Right hindlimb (tissue), 1 donor: ENCODE data around the gene PRDM15.
A peak's percentile ranks its signal among the peaks of the same experiment; 100 is the strongest.

ENCODE experiments used
- DNase-seq: peaks from one replicate; pipeline ENCODE4 v3.0.0-alpha.2; 2018

PRDM15 gene

DNA sequence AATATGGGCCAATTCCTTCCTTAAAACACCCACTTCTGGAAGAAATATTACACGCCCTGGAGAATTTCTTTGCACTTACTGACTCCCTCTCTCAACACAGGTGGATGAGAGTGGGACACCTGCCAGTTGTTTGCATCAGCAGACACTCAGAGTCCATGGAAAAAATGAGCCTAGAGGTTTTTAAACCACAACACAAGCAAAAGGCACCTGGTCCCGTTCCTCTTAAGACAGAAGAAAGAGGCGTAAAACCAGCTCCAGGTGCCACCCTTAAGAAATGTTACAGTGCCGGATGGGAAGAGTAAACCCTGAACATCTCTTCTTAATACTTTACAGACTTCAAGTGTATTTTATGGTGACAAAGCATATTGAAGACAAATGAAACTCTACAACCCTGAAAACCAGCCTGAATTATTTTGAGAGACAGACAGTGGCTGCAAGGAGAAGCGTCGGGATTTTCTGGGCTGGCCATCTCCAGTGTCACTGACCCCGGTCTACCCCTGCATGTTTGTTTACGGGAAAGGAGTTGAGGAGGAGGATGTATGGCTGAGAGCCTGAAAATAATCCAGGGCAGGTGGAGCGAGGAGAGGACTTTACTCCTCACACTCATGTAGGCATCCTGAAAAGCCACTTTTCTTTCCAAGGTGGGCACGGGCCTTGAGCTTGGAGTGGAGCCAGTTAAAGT lies 104.5 kb downstream of the PRDM15 start:
- DNase-seq = no peak

DNA sequence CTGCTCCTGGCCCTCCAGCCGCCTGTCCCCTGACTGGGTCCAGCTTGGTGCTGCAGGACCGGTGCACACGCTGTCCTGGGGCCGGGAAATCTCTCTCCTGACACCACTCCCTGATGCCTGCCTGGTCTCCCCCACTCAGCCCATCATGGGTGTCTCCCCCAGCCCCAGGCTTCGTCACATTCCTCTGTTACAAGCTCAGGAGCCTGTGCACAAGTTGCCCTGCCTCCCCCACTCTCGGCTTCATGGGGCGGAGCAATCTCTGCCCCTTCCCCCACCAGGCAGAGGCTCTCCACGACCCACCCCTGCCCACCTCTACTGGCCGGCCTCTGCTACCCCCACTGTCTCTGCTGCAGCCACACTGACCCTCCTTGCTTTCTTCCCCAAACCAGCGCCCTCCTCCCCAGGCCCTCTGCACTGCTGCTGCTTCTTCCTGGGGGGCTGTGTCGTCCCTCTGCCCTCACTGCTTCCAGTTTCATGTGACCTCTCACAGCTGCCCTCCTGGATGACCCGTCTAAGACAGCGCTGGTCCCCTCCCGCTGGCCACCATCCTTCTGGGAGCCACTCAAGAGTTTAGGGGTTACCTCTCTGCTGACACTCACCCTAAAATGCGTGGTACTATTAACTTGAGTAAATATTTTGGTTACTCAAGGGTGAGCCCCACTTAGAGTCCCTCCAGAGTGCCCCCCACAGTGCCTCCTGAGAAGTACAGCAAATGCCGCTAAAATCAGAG lies 106.6 kb downstream of the PRDM15 start:
- DNase-seq = no peak

DNA sequence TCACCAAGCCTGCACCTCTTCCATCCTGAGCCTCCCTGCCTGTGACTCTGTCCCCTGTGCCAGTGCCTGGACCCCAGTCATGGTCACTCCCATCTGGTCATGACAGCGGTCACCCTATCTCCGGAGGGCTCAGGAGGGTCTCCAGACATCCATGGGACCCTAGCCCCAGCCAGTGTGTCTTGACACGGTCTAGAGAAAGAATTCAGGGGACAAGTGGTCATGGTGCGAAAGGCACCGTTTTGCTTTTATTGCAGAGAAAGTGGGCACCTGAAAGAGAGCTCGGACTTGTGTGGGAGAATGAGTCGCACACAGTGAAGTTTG lies 107.6 kb downstream of the PRDM15 start:
- DNase-seq = no peak

DNA sequence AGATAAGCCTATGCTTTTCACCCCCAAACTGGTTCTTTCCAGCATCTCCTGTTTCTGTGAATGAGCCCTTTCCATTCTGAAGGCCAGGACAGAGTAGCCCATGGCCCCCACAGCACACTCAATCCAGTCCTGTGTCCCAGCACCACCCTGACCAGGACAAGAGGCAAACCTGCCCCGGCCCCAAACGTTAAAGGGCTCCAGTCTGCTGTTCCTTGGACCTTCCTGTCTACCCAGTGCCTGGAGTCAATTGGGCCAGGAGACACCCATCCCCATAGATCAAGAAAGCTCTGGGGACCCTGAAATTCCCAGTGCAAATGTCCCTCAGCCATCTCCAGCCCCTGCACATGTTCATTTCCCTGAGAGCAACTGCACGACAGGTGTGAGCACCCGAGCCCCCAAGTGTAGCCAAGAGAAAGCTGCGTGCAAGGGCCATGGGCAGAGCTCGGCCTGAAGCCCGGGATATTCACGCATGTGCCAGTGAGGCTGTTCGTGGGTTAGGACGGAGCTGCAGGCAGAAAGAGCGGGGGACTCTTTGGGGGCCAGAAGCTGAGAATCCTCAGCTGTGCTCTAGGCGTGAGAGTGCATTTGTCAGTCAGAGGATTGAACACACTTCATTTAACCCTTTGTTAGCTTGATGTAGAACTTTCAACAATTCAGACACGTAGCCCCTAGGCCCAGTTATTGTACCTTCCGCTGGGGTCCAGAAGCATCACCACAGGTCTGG lies 108.1 kb downstream of the PRDM15 start:
- DNase-seq = no peak

DNA sequence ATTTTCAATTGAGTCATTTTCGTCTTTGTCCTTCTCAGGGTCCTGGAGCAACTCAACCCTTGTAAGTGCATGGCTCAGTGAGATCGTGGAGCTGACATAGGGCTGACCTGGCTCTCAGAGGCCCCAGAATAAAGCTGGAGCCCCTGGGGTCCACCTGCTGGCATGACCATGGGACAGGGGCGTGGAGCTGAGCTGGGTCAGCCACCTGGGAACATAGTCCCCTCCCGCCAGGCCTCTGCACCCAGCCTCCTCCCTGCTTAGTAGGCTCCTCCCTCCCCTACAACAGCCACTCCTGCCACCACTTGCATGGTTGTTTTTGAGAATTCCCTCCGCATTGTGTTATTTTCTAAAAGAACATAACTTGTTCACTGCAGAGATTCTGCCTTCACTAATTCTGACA lies 109.2 kb downstream of the PRDM15 start:
- DNase-seq = no peak

DNA sequence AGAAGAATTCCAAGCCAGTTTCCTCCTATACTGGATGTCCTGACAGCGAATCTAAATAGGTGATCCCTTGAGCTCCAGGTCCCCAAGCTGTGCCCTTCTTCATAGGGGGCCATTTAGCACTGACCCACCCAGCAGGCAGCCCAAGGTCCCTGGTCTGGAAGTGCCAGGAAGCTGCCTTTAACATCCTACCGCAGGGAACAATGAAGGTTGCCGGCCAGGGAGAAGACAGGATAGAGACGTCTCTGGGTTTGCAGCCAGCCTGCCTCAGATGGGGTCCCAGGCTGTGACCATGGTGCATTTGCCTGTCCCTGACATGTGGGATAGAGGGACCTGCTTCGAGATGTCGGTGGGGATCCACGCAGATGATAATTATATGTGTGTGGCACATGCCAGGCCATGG lies 109.6 kb downstream of the PRDM15 start:
- DNase-seq = no peak

DNA sequence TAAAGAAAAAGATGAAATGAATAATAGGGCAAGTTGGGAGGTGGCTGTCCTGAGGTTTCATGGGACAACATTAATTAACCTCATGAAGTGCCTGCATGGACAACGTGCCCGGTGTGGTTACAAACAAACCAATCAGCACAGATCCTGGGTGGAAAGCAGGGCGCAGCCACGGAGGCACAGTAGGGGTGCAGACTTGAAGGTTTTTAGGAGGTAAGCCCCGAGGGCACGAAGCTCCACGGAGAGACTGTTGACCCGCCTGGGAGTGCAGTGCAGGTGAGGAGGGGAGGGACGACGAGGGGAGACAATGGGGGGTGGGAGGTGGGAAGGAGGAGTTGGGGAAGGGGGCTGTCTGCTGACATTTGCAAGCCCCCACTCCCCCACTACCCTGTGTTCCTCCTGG lies 110.0 kb downstream of the PRDM15 start:
- DNase-seq = peak; percentile 19

DNA sequence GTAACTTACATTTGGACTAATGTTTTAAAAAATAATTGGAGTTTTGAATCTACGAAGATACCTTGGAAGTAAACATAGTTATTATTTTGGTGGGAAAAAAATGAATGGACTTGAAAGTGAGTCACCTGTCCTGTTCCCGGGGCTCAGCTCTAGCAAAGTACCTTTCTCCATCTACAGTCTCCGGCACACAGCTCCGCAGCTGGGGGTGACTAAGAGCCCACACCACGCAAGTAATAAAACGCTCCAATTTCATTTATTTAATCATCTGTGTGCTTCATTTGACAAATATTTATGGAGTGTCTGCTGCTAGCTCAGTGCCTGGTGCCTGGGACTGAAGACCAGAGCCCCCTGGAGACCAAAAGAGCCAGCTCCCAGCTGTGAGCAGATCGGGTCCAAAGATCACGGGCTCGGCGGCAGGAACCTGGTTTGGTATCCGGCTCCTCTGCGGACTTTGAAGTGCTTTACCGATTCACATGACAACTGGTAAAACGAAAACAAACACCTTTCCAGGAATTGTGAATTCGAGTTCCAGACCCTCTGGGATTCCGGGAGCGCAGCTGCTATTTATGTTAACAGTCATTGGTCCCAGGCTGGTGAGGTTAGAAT lies 110.6 kb downstream of the PRDM15 start:
- DNase-seq = peak; percentile 45

DNA sequence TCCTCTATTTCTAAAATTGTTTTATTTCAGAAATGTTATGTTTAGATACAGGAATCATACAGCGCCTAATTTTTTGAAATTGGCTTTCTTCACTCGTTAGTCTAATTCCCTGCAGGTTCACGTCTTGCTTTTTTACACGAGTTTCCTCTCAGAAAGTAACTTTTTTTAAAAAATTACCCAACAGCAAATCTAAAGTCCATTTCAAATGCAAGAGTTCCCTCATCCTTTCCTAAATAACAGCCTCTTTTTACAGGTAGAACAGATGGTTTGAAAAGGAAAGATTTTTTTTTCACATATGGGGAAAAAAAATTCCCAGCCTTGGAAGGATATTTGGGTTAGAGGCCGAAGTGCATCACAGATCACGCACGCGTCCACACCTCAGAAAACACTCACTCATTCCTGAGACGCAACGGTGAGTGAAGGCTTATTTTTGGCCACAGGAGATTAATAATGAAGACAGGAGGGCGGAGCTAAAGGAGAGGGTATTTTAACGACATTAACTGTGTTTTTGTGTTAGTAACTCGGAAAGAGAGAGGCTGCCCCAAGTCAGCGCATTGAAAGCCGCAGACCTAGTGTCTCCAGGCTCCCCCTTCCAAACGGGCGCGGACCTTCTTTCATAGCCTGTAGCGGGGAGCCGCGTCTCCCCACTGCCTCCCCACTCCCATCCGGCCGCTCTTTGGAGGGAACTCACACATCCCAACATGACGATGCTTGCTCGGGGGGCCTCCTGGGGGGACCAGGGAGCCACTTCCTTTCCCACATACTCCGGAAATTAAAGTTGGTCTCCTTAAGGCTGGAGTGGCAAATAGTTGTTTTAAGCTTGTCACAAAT lies 111.3 kb downstream of the PRDM15 start:
- DNase-seq = peak; percentile 35

DNA sequence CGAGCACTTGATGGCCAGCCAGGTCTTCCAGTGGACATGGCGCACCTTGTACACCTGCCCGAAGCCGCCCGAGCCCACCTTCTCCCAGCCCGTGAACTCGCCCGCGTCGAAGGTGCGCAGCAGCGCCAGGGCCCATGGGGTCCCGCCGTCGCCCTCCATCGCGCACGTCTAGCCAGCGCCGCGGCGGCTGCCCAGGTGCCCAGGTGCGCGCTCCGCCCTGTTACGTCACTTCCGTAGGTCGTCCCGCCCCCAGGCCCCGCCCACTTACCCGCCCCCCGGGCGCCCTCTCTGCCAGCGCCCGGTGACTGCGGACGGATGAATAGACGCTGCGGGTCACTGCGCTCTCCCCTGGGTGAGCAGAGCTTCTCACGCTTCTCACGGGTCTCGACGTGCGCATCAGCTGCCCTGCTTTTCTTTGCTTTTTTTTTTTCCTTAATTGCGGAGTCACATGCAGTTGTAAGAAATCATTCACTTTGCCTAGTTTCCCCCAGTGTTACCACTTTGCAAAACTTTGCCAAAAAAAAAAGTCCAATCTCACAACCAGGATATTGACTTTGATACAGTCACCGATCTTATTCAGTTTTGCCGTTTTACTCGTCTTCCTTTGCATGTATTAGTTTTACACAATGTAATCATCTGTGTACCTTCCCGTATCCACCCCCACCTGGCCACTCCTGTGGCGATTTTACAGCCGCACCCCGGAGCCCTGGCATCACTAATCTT lies 112.1 kb downstream of the PRDM15 start, which contains the start of gene RIPK4:
Gene RIPK4 (minus strand): TSS at position 170 of the 723 bp plus-strand sequence. CDS start 11 bp downstream, at position 159.
- peak; percentile 26 for DNase-seq

DNA sequence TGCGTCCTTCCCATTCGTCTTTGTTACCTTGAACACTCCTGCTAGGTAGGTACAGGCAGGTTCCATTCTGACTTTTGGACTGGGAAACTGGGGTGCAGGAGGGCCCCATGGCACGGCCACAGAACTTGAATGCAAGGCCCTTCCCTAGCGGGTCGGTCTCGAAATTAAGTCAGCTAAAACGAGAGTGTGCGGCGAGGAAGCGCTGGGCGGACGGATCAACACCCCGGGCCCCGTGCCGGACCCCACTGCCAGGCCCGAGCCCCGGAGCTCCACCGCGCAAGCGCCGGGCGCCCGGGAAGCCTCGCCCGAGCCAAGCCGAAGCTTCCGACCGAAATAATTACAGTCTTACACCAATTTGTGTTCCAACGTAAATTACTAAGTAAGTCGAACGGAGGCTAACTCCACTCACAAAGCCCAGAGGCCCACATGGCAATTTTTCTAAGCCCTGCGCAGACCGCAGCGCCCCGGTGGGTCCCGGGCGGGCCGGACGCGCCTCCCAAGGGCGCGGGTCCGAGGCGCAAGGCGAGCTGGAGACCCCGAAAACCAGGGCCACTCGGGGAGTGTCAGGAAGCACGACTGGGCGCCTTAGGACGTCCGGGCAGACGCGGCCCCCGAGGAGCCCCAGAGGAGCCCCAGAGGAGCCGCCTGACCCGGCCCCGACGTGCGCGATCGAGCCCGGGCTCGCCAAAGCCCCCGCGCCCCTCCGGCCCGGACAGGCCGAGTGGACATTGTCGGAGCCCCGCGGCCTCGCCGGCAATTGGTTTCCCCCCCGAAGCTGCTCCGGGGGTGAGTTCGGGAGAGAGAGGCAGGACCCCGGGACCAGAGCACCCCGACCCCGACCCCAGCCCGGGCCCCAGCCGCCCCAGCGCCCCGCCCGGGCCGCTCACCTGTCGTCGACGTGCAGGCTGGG lies 112.9 kb downstream of the PRDM15 start:
- peak; percentile 25 for DNase-seq

DNA sequence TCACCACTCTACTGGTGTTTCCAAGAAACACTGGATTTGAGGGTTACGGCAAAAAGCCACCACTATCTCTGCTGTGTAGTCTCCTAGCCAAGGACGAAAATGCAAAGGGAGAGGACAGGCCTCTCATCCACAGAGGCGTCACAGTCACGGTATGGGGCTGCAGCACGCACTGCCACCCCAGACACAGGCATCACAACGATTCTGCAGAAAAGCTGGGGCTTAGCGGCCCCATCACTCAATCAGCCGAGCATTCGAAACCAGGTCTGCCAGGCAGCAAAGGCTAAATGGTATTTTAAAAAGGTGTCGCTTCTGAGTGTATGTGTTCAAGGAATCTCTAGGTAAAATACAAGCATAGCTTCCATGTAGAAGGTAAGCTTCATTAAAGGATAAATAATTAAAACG lies 113.7 kb downstream of the PRDM15 start:
- DNase-seq = peak; percentile 8

DNA sequence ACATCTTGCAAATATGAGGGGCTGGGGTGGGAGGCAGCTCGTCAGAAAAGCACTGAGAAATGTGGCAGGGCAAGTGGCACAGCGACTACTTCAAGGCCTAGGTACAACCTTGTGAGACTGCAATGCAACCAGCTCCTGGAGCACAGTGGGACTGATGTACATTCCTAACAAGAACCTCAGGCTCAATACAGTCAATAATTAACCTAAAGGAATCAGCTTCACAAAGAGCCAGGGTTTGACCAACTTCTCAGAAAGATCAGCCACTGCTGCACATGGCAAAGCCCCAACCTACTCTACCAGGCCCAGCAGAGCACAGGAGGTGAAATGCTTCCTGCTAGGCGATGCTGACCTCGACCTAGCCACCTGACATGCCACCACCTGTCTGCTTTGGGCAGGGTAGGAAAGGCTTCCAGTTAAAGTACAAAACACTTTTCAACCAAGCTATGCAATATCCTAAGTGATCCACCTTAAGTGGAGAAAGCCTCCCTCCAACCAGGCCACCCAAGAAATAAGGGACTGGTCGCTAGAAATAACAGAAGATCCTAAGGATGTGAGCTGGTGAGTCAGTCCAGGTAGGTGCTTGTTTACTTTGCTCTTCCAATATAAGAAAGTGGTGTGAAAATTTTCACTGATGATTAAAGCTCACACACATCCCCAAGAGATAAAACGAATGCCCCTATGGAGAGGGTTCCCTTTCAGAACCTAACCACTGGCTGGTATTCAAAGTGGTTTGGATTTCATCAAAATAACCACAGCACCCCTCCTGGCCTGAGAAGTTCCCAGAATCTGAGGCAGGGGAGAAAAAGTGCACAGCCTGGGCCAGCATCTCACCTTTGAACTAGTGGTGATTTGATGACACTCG lies 114.4 kb downstream of the PRDM15 start:
- DNase-seq = peak; percentile 11

DNA sequence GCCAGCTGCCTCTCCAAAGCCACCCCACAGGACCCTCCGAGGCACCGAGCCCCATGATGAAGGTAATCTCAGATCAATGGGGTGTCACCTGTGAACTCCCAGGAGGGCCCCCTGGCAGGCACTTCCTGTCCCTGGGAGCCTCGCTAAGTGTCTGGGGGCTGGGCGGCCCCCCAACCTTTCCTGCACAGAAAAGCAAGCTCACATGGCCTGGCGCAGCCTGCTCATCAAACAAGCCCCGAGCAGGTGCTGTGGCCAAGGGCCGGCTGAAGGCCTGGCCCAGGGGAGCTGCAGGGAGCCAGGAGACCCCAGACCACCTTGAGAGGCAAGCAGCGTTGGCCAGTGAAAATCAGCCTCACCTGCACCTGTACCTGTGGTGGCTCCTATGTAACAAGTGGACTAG lies 115.1 kb downstream of the PRDM15 start:
- DNase-seq = peak; percentile 17

DNA sequence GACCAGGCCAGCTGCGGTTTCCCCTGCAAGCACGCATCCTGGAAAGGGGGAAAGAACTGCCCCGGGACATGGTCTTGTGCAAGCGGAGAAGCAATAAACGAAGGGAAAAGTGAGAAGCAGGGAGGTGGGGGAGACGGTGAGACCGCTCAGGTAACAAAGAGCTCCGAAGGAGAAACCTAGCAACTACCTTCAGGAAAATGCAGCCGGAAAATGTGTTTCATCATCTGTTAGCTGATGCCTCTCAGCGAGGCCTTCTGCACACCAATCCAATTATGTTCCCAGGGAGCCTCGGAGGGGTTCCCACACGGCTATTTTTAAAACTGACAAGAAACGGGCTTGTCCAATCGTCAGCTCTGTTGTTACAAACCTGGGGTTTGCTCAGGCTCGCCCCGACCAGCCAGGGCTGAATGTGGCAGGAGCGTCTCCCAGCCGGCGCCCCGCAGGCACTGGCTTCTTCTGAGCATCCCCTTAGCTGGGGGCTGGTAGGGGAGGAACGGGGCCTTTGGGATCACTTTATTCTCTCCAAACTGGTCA lies 115.7 kb downstream of the PRDM15 start:
- DNase-seq = peak; percentile 18

DNA sequence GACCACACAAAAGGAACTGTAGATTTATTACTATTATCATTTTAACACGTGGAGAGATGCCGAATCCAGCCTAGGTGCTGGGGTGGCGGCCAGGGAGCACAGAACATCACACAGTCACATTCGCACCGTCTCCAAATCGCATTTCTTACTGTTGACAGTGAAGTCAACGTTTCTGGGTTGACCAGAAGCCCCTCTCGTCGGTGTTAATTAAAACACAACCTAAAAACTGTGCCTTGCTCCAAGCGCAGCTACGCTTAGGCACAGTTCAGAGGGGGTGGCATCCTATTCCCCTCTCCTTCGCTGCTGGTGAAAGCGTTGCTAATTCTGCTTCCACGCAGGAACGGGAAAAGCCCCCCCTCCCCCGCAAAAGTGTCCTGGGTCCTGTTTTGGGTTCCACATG lies 116.4 kb downstream of the PRDM15 start:
- peak; percentile 9 for DNase-seq

DNA sequence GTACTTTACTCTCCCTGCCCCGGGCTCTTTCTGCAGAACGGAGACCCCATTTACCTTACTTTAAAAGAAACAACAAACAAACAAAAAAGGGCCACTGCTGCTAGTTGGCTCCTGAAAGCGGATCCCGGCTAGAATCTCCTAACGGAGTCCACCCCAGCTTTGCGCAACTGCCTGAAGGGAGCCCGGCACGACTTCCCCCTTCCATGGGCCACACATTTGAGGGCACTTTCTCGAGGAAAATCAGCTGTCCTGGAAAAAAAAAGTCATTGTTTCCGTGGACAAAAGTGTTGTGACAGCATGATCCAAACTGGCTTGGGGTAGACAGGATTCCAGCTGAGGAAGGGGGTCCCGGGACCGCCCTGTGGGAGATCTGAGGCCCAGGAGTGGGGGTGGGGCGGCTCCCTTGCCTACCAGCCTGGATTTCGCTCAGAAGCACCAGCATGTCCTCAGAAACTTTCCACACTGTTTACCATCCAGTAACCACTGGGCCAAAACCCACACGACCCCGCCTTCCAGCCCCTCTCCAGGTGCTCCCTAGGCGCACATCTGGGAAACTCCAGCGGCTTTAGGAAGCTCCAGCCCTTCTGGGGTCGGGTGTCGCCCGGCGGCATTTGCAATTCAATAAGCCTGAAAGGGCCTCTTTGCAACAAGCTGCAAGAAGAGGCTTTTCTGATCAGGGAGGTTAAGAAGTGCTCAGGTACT lies 117.1 kb downstream of the PRDM15 start:
- DNase-seq = peak; percentile 21

DNA sequence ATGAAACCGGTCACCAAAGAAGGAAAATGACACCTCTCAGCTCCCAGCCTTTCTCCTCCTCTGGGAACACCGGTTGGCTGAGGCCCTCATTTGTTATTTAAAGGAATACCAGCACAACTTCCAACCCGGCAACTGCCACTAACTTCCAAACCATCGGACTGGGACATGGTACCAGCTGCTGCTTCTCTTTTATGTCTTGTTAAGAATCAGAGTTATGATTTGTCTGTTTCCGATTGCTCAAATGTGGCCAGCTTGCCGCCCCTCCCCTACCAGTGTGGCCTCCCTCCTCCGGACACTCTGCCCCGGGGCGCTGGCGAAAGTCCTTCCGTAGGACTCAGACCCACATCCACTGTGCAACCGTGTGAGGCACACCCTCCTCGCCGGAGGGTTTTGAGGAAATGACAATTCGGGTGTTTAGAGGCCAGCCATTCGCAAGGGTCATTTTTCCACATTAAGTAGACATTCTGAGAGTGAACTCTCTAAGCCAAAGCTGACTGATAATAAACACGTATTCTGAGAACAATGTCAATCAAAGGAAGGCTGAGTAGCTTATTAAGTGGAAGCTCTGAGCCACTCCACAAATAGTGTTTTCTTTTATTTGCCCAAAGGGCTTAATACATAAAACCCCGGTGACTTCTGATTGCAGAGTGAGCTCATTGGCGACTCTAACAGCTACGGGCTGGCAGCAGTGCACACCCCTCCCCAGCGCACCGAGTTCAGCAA lies 117.8 kb downstream of the PRDM15 start:
- DNase-seq = no peak
